HepG2 (cell line): ENCODE data around the gene NFATC4. TPM values are rescaled to one million over a fixed set of nuclear protein-coding genes. Genes with fewer than 3 reads are reported as not detected.

ENCODE experiments used
- HIVEP1 ChIP-seq: sonication (generic); formaldehyde crosslinking; IDR thresholded peaks from 2 replicates; pipeline ENCODE4 v1.4.0; 2020; ENCODE audit warnings: mild to moderate bottlenecking, missing genetic modification reagents
- HMGXB4 ChIP-seq, 2 experiments: sonication (generic) in 1 of 2; formaldehyde crosslinking in 1 of 2; IDR thresholded peaks; 2 replicates each; pipeline versions ENCODE4 v1.4.0 to v1.6.1; 2018 to 2020; ENCODE audit warnings: missing genetic modification reagents in 2 of 2, borderline replicate concordance in 1 of 2, low read depth in 1 of 2, mild to moderate bottlenecking in 1 of 2, missing biosample characterization in 1 of 2
- KDM3A ChIP-seq: IDR thresholded peaks from 2 replicates; pipeline ENCODE4 v1.6.1; 2018; ENCODE audit warnings: low read depth, missing compliant biosample characterization
- KLF9 ChIP-seq: IDR thresholded peaks from 2 replicates; pipeline ENCODE4 v1.6.1; 2016; ENCODE audit warnings: low read depth
- KMT2A ChIP-seq: sonication (generic); formaldehyde crosslinking; IDR thresholded peaks from 2 replicates; pipeline ENCODE4 v1.4.0; 2020; ENCODE audit warnings: missing genetic modification reagents
- MAX ChIP-seq: IDR thresholded peaks from 2 replicates; pipeline ENCODE4 v1.6.1; 2012; ENCODE audit warnings: inconsistent platforms
- NFYC ChIP-seq: IDR thresholded peaks from 2 replicates; pipeline ENCODE4 v1.6.1; 2016; ENCODE audit warnings: missing genetic modification reagents, missing compliant biosample characterization
- PATZ1 ChIP-seq: sonication (generic); formaldehyde crosslinking; IDR thresholded peaks from 2 replicates; pipeline ENCODE4 v1.4.0; 2020; ENCODE audit warnings: missing genetic modification reagents
- SP1 ChIP-seq, 2 experiments: fragments of 450-650 bp in 1 of 2; sonication (generic) in 1 of 2; formaldehyde crosslinking in 1 of 2; IDR thresholded peaks; 2 replicates each; pipeline versions ENCODE4 v1.4.0 to v1.6.1; 2016 to 2020; ENCODE audit warnings: missing genetic modification reagents in 1 of 2
- TGIF2 ChIP-seq: IDR thresholded peaks from 2 replicates; pipeline ENCODE4 v1.6.1; 2016; ENCODE audit warnings: control low read depth, missing compliant biosample characterization
- THRA ChIP-seq: sonication (generic); formaldehyde crosslinking; IDR thresholded peaks from 2 replicates; pipeline ENCODE4 v1.4.0; 2020; ENCODE audit warnings: missing genetic modification reagents, borderline replicate concordance
- WIZ ChIP-seq: sonication (generic); formaldehyde crosslinking; IDR thresholded peaks from 2 replicates; pipeline ENCODE4 v1.5.1; 2020; ENCODE audit warnings: mild to moderate bottlenecking, missing genetic modification reagents
- YEATS4 ChIP-seq: sonication (generic); formaldehyde crosslinking; IDR thresholded peaks from 2 replicates; pipeline ENCODE4 v1.4.0; 2020; ENCODE audit warnings: missing genetic modification reagents, borderline replicate concordance
- ZBTB7B ChIP-seq: sonication (generic); formaldehyde crosslinking; IDR thresholded peaks from 2 replicates; pipeline ENCODE4 v1.4.0; 2020; ENCODE audit warnings: missing genetic modification reagents
- ZNF224 ChIP-seq: sonication (generic); formaldehyde crosslinking; IDR thresholded peaks from 2 replicates; pipeline ENCODE4 v1.5.0; 2020; ENCODE audit warnings: mild to moderate bottlenecking, missing genetic modification reagents
- ZNF512B ChIP-seq: sonication (generic); formaldehyde crosslinking; IDR thresholded peaks from 2 replicates; pipeline ENCODE4 v1.5.1; 2020; ENCODE audit warnings: missing genetic modification reagents, mild to moderate bottlenecking, borderline replicate concordance
- ZNF547 ChIP-seq: sonication (generic); formaldehyde crosslinking; IDR thresholded peaks from 2 replicates; pipeline ENCODE4 v1.5.1; 2020; ENCODE audit warnings: mild to moderate bottlenecking, missing genetic modification reagents
- ZNF572 ChIP-seq: sonication (generic); formaldehyde crosslinking; IDR thresholded peaks from 2 replicates; pipeline ENCODE4 v1.5.1; 2020; ENCODE audit warnings: mild to moderate bottlenecking, missing genetic modification reagents
- polyA plus RNA-seq, 8 experiments: library from polyadenylated mRNA; depleted of rRNA in 3 of 8; stranded (reverse) in 7 of 8; unstranded in 1 of 8; fragments of >200 nt; fragmentation: Illumina TruSeq in 4 of 8; extraction: Trizol in 4 of 8; gene quantifications; 2 replicates each; pipeline versions ENCODE4 v1.2.1 to v1.2.3, GENCODE V29; 2011 to 2016; ENCODE audit warnings: low read depth in 4 of 8, missing spikeins in 1 of 8, mixed read lengths in 1 of 8; ENCODE audit not compliant: insufficient read depth in 1 of 8
- total RNA-seq, 5 experiments: library from RNA; depleted of rRNA; stranded (reverse); fragments of >200 nt; fragmentation: Illumina TruSeq; extraction: Trizol; gene quantifications; 2 replicates each; pipeline ENCODE4 v1.2.3, GENCODE V29; 2016; ENCODE audit warnings: low read depth in 1 of 5

The NFATC4 gene
- total and polyA plus RNA-seq, 2 of the 13 experiments (the other 11 are each of a cell fraction or from before 2014, with no cell fraction given) = 0.04 to 0.15 TPM

GRCh38 chr14:24411443-24412389 is 43.7 kb downstream of the NFATC4 start (continued):
- TF ChIP-seq THRA (CRISPR knock-in tag) (peak; percentile 38; the same call in 1 of the 2 replicates), ZNF572 (no peak), ZBTB7B (CRISPR knock-in tag) (0 out of 2 replicates have a peak, but pooled peaks have one; percentile 31), YEATS4 (no peak), HIVEP1 (CRISPR knock-in tag) (0 out of 2 replicates have a peak, but pooled peaks have one; percentile 28), ZNF547 (CRISPR knock-in tag) (peak; percentile 19; the same call in 1 of the 2 replicates), WIZ (CRISPR knock-in tag) (no peak), NFYC (no peak), KMT2A (no peak), TGIF2 (CRISPR knock-in tag) (no peak), KLF9 (no peak), PATZ1 (CRISPR knock-in tag) (0 out of 2 replicates have a peak, but pooled peaks have one; percentile 34), SP1 (IDR thresholded peaks at IDR 0.05) (no peak), SP1 (CRISPR knock-in tag; IDR thresholded peaks at IDR 0.05) (0 out of 2 replicates have a peak, but pooled peaks have one; percentile 14), MAX (no peak), HMGXB4 (CRISPR knock-in tag; IDR thresholded peaks at IDR 0.05; ENCODE audit: borderline replicate concordance in 1 of 2, low read depth in 1 of 2) (peak in 1 of 2 experiments; percentile 55; a peak in 1 of 4 replicates), ZNF224 (CRISPR knock-in tag) (peak; percentile 61; the same call in 1 of the 2 replicates), ZNF512B (CRISPR knock-in tag) (no peak), KDM3A (CRISPR knock-in tag) (no peak)
